Right cardiac atrium (tissue), 5 donors: ENCODE measurements around the gene VIT. TPM values are rescaled to one million over a fixed set of nuclear protein-coding genes. Genes with fewer than 3 reads are reported as not detected.

ENCODE experiments used
- ATAC-seq, 2 donors: fragments of 200-7000 bp; cut with Tn5 transposase; one replicate each; pipeline versions ENCODE4 v1.8.0 to v1.9.1; 2020; ENCODE audit warnings: moderate library complexity in 2 of 2, mild to moderate bottlenecking in 1 of 2
- DNase-seq, 3 donors: peaks; one replicate each; pipeline ENCODE4 v3.0.0-alpha.2; 2020
- H3K27ac ChIP-seq: one replicate; pipeline ENCODE4 v1.5.1; 2013; ENCODE audit warnings: mild to moderate bottlenecking, low read length, control low read depth, moderate library complexity
- H3K27me3 ChIP-seq: one replicate; pipeline ENCODE4 v1.6.1; 2013; ENCODE audit not compliant: control insufficient read depth, insufficient read depth
- H3K4me1 ChIP-seq: one replicate; pipeline ENCODE4 v1.6.1; 2013; ENCODE audit warnings: low read length; ENCODE audit not compliant: control insufficient read depth, insufficient read depth
- H3K4me3 ChIP-seq: one replicate; pipeline ENCODE4 v1.5.1; 2013; ENCODE audit warnings: low read length, control low read depth
- H3K9me3 ChIP-seq: one replicate; pipeline ENCODE4 v1.6.1; 2013; ENCODE audit warnings: low read length; ENCODE audit not compliant: control insufficient read depth
- WGBS: extraction: QIAGEN DNeasy Blood & Tissue Kit; methylation state at CpG from one replicate; pipeline ENCODE4 v1.1.7; 2013; 5-methylcytosine and 5-hydroxymethylcytosine counted together
- intact Hi-C, 4 donors: fragments of 100-400 bp; cut with DNase I; formaldehyde crosslinking; loops; one replicate each; pipeline versions ENCODE4 v1.11.0 to v1.14.0; 2022 to 2023
- polyA plus RNA-seq: library from polyadenylated mRNA; stranded (reverse); fragments of 200-250 nt; gene quantifications from one replicate; pipeline ENCODE4 v1.2.3, GENCODE V29; 2013
- total RNA-seq, 4 donors: library from RNA; stranded (reverse); fragmentation: NEBNext Ultra II Directional; extraction: Animal tissue kit (Norgen Biotek cat#: 25700); gene quantifications; one replicate each; pipeline ENCODE4 v1.2.1, GENCODE V29; 2021
- donor health status: healthy with polysubstance abuse.
- donor health status: DM: no; HTN: yes; CAD: no.
- donor health status: DM: no; HTN: no; CAD: no.
- donor health status: DM: no; HTN: yes; CAD: no; lungs with severe emphysema.
- donor health status: DM: yes; HTN: yes; CAD: no.

Gene VIT
- total and polyA plus RNA-seq, 5 donors = 10.2 to 25.0 (median 13.6) TPM

DNA sequence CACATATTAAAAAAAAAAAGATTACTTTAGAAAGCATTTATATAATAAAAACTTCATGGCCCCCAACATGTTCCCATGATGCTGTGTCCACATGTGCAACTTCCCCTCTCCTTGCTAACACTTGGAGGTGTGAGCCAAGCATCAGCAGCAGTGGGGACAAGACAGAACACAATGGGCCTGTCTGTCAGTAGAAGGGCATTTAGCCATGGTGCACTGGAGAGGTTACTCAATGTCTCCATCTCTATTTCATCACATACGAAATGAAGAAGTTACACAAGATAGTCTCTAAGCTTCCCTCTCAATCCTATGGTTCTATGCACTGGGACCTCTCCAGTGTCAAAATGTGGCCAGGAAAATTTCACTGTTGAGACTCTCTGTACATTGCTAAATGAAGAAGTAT, 2.5 kb downstream of the VIT start:
- H3K4me3 ChIP-seq = no peak overlapping the region
- no peak overlapping the region for H3K27ac ChIP-seq
- no peaks in the 10 kb centered on the region for H3K4me1 ChIP-seq
- H3K9me3 ChIP-seq = no peaks in the 10 kb centered on the region
- no peaks in the 10 kb centered on the region for H3K27me3 ChIP-seq
- ATAC-seq (peak; percentile 88 to 89), DNase-seq (peak in 2 of 3 donors; percentile 48 to 65)
- 45% methylated on average over 1 of the region's 1 CpG for WGBS
- intact Hi-C loops = no loop called here

DNA sequence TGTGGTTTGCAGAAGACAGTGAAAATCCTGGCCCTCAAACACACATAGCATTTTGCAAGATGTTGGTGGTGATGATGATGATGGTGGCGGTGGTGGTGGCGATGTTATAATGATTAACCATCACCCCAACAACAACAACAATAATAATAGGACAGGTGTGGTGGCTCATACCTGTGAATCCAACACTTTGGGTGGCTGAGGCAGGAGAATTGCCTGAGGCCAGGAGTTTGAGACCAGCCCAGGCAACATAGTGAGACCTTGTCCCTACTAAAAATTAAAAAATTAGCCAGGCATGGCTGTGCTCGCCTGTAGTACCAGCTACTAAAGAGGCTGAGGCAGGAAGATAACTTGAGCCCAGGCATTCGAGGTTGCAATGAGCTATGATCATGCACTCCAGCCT, 3.8 kb downstream of the VIT start:
- 94% methylated on average over 4 of the region's 4 CpGs for WGBS
- ATAC-seq = no peak
- Histone ChIP-seq H3K27ac (no peak overlapping the region), H3K4me3 (no peak overlapping the region), H3K9me3 (no peaks in the 10 kb centered on the region), H3K27me3 (no peaks in the 10 kb centered on the region), H3K4me1 (no peaks in the 10 kb centered on the region)
- DNase-seq = no peak
- intact Hi-C loops = no loop called here

DNA sequence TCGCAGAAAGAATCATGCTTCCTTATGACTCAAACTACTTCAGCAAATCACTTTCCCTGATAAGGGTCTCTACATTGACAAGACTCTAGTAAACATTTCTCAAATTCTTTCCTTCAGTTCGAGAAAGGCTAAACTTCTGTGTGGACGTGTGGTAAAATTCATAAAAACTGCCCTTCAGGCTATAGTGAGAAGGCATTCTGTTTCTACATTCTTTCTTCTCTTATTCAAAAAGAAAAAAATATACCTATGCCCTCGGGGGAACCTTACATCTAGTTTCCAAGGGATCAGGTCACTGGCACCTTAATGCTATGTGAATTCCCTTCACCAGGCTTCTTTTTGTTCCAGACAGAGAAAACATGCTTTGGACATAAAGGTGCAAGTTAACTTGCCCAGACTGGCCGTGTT, 4.9 kb downstream of the VIT start:
- H3K9me3 ChIP-seq = no peaks in the 10 kb centered on the region
- H3K4me3 ChIP-seq = no peak overlapping the region
- 48% methylated on average over 5 of the region's 5 CpGs for WGBS
- DNase-seq (no peak), ATAC-seq (no peak)
- no peaks in the 10 kb centered on the region for H3K27me3 ChIP-seq
- intact Hi-C loops = no loop called here
- no peak overlapping the region for H3K27ac ChIP-seq
- peaks cover 4% of the 10 kb centered on the region for H3K4me1 ChIP-seq

DNA sequence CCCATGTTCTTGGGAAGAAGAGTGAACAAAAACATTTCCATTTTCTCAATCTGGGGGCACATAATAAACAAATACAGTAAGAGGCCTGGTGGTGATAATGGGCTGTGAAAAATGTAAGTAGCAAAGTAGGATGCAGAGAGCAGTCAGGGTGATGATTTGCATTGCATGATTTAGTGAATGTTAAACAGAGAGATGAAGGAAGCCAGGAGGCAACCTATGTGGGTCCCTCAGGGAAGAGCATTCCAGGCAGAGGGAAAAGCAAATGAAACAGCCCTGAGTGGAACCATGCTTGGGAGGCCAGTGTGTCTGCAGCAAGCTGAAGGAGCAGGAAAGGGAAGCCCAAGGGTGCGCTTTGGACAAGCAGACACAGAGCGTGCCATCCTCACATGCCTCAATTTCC, 5.4 kb downstream of the VIT start:
- ATAC-seq (no peak), DNase-seq (no peak)
- intact Hi-C loops = no loop called here
- Histone ChIP-seq H3K4me3 (no peak overlapping the region), H3K27me3 (no peaks in the 10 kb centered on the region), H3K9me3 (no peaks in the 10 kb centered on the region), H3K4me1 (peaks cover 4% of the 10 kb centered on the region), H3K27ac (no peak overlapping the region)
- 49% methylated on average over 2 of the region's 2 CpGs for WGBS

DNA sequence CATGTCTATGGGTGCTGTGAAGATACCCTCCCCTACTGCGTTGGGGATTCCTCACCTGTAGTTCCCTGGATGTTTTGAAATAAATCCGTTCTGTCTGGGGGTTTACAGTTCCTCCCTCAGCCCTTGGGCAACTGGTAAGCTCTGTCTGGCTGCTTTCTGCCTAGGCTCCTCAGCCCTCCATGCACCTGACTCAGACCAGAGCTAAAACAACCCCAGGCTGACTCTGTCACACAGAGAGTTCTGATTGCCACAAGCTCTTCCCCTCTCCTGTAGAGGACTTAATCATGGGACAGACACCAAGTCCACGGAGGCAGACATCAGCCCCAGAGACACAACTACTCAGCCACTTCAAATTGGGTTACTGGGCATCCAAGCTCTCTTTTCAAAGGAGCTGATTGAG, 6.3 kb downstream of the VIT start:
- Histone ChIP-seq H3K27me3 (no peaks in the 10 kb centered on the region), H3K4me3 (no peak overlapping the region), H3K4me1 (peaks cover 8% of the 10 kb centered on the region), H3K9me3 (no peaks in the 10 kb centered on the region), H3K27ac (no peak overlapping the region)
- no peak for ATAC-seq
- 64% methylated on average over 3 of the region's 3 CpGs for WGBS
- intact Hi-C loops = no loop called here
- DNase-seq = no peak

DNA sequence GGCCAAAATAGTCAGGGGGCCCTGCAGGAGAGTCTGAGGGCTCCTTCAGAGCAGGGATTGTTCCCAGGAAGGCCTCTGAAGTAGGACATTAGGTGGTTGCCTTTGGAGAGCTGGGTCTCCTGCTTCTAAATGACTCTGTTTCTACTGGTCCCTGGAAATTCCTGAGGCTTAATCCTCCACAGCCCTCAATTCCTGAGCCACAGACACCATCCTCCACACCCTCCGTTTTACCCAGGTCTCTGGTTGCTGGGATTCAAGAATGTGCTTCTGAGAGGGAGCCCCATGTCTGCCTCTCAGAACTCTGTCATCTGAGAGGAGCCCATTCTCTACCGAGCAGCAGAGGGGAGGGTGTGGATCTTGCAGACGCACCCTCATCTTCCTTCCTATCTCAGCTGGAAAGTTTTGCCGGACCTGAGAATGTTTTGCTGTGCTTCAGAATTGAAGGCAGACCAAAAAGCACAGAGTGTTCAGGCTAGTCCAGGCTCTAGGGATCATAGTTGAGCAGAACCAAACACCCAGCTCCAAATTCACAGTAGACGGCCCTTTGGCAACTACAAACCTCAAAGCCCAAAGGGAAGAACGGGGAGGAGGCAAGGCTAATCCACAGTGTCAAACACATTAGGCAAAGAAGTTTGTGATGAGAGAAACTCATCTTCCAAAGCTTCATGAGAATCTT, 8.1 kb downstream of the VIT start:
- H3K4me3 ChIP-seq = no peak overlapping the region
- intact Hi-C loops = no loop called here
- ATAC-seq = peak; percentile 75 to 86
- peak overlapping the region; percentile 79 for H3K27ac ChIP-seq
- WGBS = 60% methylated on average over 6 of the region's 6 CpGs
- peaks cover 11% of the 10 kb centered on the region for H3K4me1 ChIP-seq
- H3K27me3 ChIP-seq = no peaks in the 10 kb centered on the region
- H3K9me3 ChIP-seq = no peaks in the 10 kb centered on the region
- peak in 1 of 3 donors; percentile 70 for DNase-seq

DNA sequence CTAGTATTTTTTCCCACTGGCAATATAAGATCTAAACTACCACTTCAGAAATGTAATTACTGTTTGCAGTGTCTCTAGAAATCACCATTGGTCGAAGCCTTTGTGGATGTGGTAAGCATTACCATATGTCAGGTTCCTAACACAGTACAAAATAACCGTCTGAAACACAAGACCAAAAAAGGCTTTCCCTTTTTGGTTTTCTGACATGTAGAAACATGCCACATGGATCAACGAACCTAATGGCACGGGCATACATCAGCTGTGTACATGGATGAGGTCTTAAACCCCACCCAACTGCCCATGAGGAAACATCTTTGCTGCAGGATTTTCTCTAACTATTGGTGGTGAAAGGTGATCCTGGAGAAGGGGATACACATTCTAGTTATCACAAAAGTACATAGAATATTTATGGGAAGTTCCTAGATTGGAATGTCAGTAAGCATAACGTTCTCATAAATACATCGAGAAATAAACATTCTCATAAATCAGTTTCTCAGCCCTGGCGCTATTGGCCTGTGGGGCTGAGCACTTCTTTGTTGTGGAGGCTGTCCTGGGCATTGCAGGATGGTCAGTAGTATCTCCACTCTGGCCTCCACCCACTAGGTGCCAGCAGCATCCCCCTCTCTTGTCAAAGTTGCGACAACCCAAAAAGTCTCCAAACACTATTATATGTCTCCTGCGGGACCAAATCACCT, 9.0 kb downstream of the VIT start:
- H3K27me3 ChIP-seq = no peaks in the 10 kb centered on the region
- H3K27ac ChIP-seq = peak overlapping the region; percentile 36
- no peak overlapping the region for H3K4me3 ChIP-seq
- 92% methylated on average over 9 of the region's 9 CpGs for WGBS
- DNase-seq (no peak), ATAC-seq (no peak)
- intact Hi-C loops = no loop called here
- H3K4me1 ChIP-seq = peaks cover 11% of the 10 kb centered on the region
- H3K9me3 ChIP-seq = no peaks in the 10 kb centered on the region

DNA sequence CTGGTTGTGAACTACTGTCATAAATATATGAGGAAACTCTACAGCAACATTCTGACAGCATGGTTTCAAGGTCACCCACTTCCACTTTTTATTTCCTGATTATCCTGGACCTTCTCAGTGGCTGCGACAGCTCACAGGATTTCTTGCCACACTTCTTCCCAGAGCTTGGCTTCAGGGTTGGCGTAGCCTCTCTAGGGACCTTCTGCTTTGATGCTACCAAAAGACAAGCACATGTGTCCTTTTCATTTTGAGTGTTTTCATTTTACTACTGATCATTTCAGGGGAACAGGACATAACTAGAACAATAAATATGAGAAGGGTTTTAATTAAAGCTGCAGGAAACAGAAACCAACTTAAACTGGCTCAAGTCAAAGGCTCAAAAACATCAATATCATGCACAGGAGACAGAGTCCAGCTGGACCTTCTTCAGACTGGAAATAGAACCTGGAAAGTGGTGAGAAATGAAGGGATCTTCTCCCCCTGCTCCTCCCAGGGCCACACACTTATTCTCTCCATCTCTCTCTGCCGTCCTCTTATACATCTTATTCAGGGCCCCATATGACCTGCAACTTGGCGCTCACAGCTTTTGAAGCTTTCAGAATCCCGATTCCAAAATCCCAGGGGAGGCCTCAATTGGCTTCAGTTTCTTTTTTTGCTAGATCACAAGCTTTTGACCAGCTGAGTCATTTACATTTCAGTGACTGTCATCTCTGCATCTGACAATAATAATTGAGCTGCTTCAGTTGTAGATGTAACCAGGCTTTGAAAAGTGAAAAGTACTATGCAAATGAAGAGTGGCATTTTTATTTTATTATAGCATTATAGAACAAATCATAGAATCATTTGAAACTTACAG, 9.7 kb downstream of the VIT start:
- Histone ChIP-seq H3K27ac (peak overlapping the region; percentile 36), H3K9me3 (no peaks in the 10 kb centered on the region), H3K4me3 (no peak overlapping the region), H3K4me1 (peaks cover 11% of the 10 kb centered on the region), H3K27me3 (no peaks in the 10 kb centered on the region)
- 59% methylated on average over 5 of the region's 5 CpGs for WGBS
- peak; percentile 19 to 40 for ATAC-seq
- intact Hi-C loops = no loop called here
- DNase-seq = peak in 1 of 3 donors; percentile 61

DNA sequence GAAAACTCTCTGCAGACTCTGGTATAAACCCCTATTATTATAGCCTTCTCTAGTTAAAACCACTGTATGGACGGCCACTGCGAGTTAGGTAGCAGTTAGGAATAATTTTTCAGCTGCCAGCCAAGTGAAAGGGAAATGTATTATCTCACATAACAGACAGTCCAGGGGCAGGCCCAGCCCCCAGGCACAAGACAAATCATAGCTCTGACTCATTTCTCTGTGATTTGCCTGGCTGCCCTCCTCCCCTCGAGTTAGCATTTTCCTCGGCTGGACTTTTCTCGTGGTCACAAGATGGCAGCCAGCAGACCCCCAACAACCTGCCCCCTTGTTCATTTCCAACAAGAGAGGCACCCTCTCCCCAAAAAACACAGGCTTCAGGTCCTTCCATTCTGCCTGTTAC, 10.5 kb downstream of the VIT start:
- Histone ChIP-seq H3K4me3 (no peak overlapping the region), H3K27me3 (no peaks in the 10 kb centered on the region), H3K4me1 (peaks cover 11% of the 10 kb centered on the region), H3K9me3 (no peaks in the 10 kb centered on the region), H3K27ac (peak overlapping the region; percentile 2)
- no peak for DNase-seq
- ATAC-seq = no peak
- intact Hi-C loops = no loop called here
- 79% methylated on average over 5 of the region's 5 CpGs for WGBS

DNA sequence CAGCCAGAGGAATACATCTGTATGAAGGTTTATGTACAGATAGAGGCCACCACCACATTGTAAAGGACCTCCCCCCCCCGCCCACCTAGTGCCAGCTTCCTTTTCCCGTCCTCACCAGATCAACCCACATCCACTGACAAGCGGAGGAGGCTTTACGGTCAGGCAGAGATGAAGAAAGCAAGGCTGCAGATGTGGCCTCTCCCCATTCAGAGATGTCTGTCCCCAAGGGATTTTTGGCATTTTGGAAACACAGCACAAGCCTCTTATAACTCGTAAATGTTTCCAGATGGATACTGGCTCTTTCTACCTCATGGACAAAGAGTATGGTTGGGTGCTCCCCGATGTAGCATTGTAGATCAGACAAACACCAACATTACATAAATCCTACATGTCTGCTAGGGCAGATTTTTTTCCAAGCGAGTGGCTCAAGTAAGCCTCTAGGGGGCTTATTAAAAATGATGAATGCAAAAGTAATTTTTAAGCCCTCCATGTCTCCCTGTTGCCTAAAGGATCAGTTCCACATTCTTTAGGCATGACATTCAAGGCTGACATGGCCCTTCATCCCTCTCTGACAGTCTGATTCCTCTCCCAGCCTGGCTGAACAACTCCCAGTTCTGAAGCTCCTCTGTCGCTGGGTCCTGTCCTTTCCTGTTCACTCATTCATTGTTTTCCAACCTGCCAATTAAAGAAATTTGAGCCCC, 11.7 kb downstream of the VIT start:
- DNase-seq (no peak), ATAC-seq (no peak)
- H3K4me1 ChIP-seq = peaks cover 11% of the 10 kb centered on the region
- H3K27me3 ChIP-seq = no peaks in the 10 kb centered on the region
- H3K27ac ChIP-seq = peak overlapping the region; percentile 39
- 58% methylated on average over 8 of the region's 8 CpGs for WGBS
- H3K9me3 ChIP-seq = no peaks in the 10 kb centered on the region
- intact Hi-C loops = no loop called here
- no peak overlapping the region for H3K4me3 ChIP-seq
